WTC11 (cell line): ENCODE results near the gene CEP120. TPM values are rescaled to one million over a fixed set of nuclear protein-coding genes. Genes with fewer than 3 reads are reported as not detected.

Experiments used
- ATAC-seq: fragments of 200-7000 bp; cut with Tn5 transposase; 2 replicates; pipeline ENCODE4 v1.10.0; 2021; ENCODE audit warnings: mild to moderate bottlenecking, moderate library complexity
- CTCF ChIA-PET: fragments of 300-600 bp; sonication (Branson Sonifier 250); formaldehyde crosslinking; loops from one replicate; lab custom pipeline; 2021; ENCODE audit warnings: antibody characterized with exemption; lab: Charles Lee
- POLR2A ChIA-PET: fragments of 350-600 bp; sonication (Branson Sonifier 250); formaldehyde crosslinking; loops from one replicate; lab custom pipeline; 2021; ENCODE audit warnings: antibody characterized with exemption; lab: Charles Lee
- DNase-seq: peaks from one replicate; pipeline ENCODE4 v3.0.0; 2021; ENCODE audit warnings: low spot score
- H3K27ac Mint-ChIP-seq: 2 replicates; pipeline ENCODE4 v1.8.0; 2021; ENCODE audit warnings: mixed read lengths
- H3K27me3 Mint-ChIP-seq: 2 replicates; pipeline ENCODE4 v1.8.0; 2021; ENCODE audit warnings: low read depth, mild to moderate bottlenecking, moderate library complexity, mixed read lengths
- H3K36me3 Mint-ChIP-seq: 2 replicates; pipeline ENCODE4 v1.8.0; 2021; ENCODE audit warnings: mixed read lengths
- H3K4me1 Mint-ChIP-seq: 2 replicates; pipeline ENCODE4 v1.8.0; 2022; ENCODE audit warnings: mixed read lengths
- H3K4me3 Mint-ChIP-seq: 2 replicates; pipeline ENCODE4 v1.8.0; 2021; ENCODE audit warnings: mild to moderate bottlenecking, moderate library complexity, mixed read lengths
- H3K9me3 Mint-ChIP-seq: 2 replicates; pipeline ENCODE4 v1.8.0; 2021; ENCODE audit warnings: mixed read lengths
- ATF1 ChIP-seq: sonication (generic); formaldehyde crosslinking; IDR thresholded peaks from 2 replicates; pipeline ENCODE4 v1.8.1; 2023; ENCODE audit warnings: mild to moderate bottlenecking, moderate library complexity, missing genetic modification reagents
- ATF6 ChIP-seq: sonication (generic); formaldehyde crosslinking; IDR thresholded peaks from 2 replicates; pipeline ENCODE4 v1.8.1; 2023; ENCODE audit warnings: mild to moderate bottlenecking, missing genetic modification reagents
- GTF2I ChIP-seq: fragments of 250-450 bp; sonication (Bioruptor Pico); conservative IDR thresholded peaks from 2 replicates; pipeline ENCODE4 v1.4.0; 2021; ENCODE audit warnings: mild to moderate bottlenecking
- HMGXB4 ChIP-seq: sonication (generic); formaldehyde crosslinking; IDR thresholded peaks from 2 replicates; pipeline ENCODE4 v1.8.1; 2023; ENCODE audit warnings: mild to moderate bottlenecking, moderate library complexity, missing genetic modification reagents
- MAX ChIP-seq: sonication (generic); formaldehyde crosslinking; IDR thresholded peaks from 2 replicates; pipeline ENCODE4 v1.8.0; 2022; ENCODE audit warnings: mild to moderate bottlenecking, missing genetic modification reagents
- MYBL2 ChIP-seq: sonication (generic); formaldehyde crosslinking; IDR thresholded peaks from 2 replicates; pipeline ENCODE4 v1.8.1; 2023; ENCODE audit warnings: mild to moderate bottlenecking, moderate library complexity, missing genetic modification reagents
- NFATC4 ChIP-seq: fragments of 250-450 bp; sonication (Bioruptor Pico); IDR thresholded peaks from 2 replicates; pipeline ENCODE4 v1.9.0; 2021; ENCODE audit warnings: mild to moderate bottlenecking
- NFYB ChIP-seq: sonication (generic); formaldehyde crosslinking; conservative IDR thresholded peaks from 2 replicates; pipeline ENCODE4 v1.8.0; 2022; ENCODE audit warnings: low read depth, missing genetic modification reagents
- NR3C1 ChIP-seq: sonication (generic); formaldehyde crosslinking; conservative IDR thresholded peaks from 2 replicates; pipeline ENCODE4 v1.8.1; 2023; ENCODE audit warnings: low read depth, mild to moderate bottlenecking, missing genetic modification reagents
- PRRX2 ChIP-seq: fragments of 250-450 bp; sonication (Bioruptor Pico); IDR thresholded peaks from 2 replicates; pipeline ENCODE4 v1.8.0; 2021; ENCODE audit warnings: mild to moderate bottlenecking
- RELA ChIP-seq: sonication (generic); formaldehyde crosslinking; IDR thresholded peaks from 2 replicates; pipeline ENCODE4 v1.8.1; 2022; ENCODE audit warnings: missing genetic modification reagents, mild to moderate bottlenecking, borderline replicate concordance
- SMAD4 ChIP-seq: sonication (generic); formaldehyde crosslinking; IDR thresholded peaks from 2 replicates; pipeline ENCODE4 v1.8.0; 2022; ENCODE audit warnings: mild to moderate bottlenecking, missing genetic modification reagents
- SOX15 ChIP-seq: fragments of 250-450 bp; sonication (Bioruptor Pico); IDR thresholded peaks from 2 replicates; pipeline ENCODE4 v1.9.0; 2021; ENCODE audit warnings: mild to moderate bottlenecking
- ZMAT4 ChIP-seq: fragments of 250-450 bp; sonication (Bioruptor Pico); IDR thresholded peaks from 2 replicates; pipeline ENCODE4 v1.9.0; 2021; ENCODE audit warnings: mild to moderate bottlenecking
- ZNF121 ChIP-seq: sonication (generic); formaldehyde crosslinking; IDR thresholded peaks from 2 replicates; pipeline ENCODE4 v1.8.0; 2023; ENCODE audit warnings: missing genetic modification reagents
- ZNF138 ChIP-seq: sonication (generic); formaldehyde crosslinking; conservative IDR thresholded peaks from 2 replicates; pipeline ENCODE4 v1.8.1; 2022; ENCODE audit warnings: mild to moderate bottlenecking, moderate library complexity, missing genetic modification reagents
- ZNF423 ChIP-seq: fragments of 250-450 bp; sonication (Bioruptor Pico); IDR thresholded peaks from 2 replicates; pipeline ENCODE4 v2.1.2; 2022; ENCODE audit warnings: mild to moderate bottlenecking, moderate library complexity
- ZNF671 ChIP-seq: fragments of 250-450 bp; sonication (Bioruptor Pico); IDR thresholded peaks from 2 replicates; pipeline ENCODE4 v1.8.0; 2021; ENCODE audit warnings: mild to moderate bottlenecking
- total RNA-seq: library from RNA; stranded (reverse); gene quantifications from 3 replicates; pipeline ENCODE4 v1.2.3, GENCODE V29; 2021
- TF ChIP-seq, protein P1 (sequence below): sonication (generic); formaldehyde crosslinking; IDR thresholded peaks from 2 replicates; pipeline ENCODE4 v1.8.0; 2022; ENCODE audit warnings: mild to moderate bottlenecking, missing genetic modification reagents
- TF ChIP-seq, protein P2 (sequence below): sonication (generic); formaldehyde crosslinking; IDR thresholded peaks from 2 replicates; pipeline ENCODE4 v1.8.0; 2023; ENCODE audit warnings: mild to moderate bottlenecking, missing genetic modification reagents

The CEP120 gene
- total RNA-seq, 1 experiment from 2014 or later, result 15.2 TPM

DNA sequence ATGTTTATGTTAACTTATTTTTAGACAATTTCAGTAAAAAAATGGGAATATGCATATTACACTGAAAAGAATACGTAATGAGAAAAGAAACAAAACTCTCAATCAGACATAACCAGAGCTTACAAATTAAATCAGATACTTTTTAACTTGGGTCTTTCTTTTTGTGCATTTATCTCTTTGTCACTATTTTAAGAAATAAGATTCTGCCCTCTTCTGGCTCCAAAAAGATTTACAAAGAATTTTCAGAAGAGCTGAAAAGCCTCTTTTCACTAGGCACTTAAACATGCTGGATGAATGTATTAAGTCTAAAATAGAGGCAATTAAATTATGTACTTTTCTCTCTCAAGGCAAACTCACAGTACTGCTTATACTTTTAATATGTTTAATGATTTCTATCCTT lies 55.5 kb downstream of the CEP120 start:
- ATAC-seq, result no peak
- ChIA-PET POLR2A (no interaction called here), CTCF (interaction anchor here (0.6 to 1.6 kb wide), 11 partner anchors 9 to 852 kb away, joined by 3 to 5 read pairs (median 3); no protein-coding TSS in a partner anchor)

GRCh38 chr5:123365156-123365555 lies 58.0 kb downstream of the CEP120 start:
- H3K4me3 Mint-ChIP-seq, result no peak overlapping the region
- no peak for DNase-seq
- ATAC-seq, result no peak
- ChIA-PET CTCF (no interaction called here), POLR2A (no interaction called here)
- H3K4me1 Mint-ChIP-seq, result no peaks in the 10 kb centered on the region
- no peak overlapping the region for H3K27ac Mint-ChIP-seq
- H3K27me3 Mint-ChIP-seq, result no peaks in the 10 kb centered on the region
- no peaks in the 10 kb centered on the region for H3K36me3 Mint-ChIP-seq
- H3K9me3 Mint-ChIP-seq, result no peaks in the 10 kb centered on the region
- no peak for TF ChIP-seq MAX
- TF ChIP-seq RELA, result no peak
- no peak for TF ChIP-seq ATF1
- TF ChIP-seq NR3C1, result no peak
- no peak for TF ChIP-seq SOX15 (CRISPR knock-in tag)
- TF ChIP-seq ZNF138 (CRISPR knock-in tag), result no peak
- TF ChIP-seq SMAD4 (CRISPR knock-in tag), result no peak
- no peak for TF ChIP-seq NFYB (CRISPR knock-in tag)
- TF ChIP-seq, protein P1, sequence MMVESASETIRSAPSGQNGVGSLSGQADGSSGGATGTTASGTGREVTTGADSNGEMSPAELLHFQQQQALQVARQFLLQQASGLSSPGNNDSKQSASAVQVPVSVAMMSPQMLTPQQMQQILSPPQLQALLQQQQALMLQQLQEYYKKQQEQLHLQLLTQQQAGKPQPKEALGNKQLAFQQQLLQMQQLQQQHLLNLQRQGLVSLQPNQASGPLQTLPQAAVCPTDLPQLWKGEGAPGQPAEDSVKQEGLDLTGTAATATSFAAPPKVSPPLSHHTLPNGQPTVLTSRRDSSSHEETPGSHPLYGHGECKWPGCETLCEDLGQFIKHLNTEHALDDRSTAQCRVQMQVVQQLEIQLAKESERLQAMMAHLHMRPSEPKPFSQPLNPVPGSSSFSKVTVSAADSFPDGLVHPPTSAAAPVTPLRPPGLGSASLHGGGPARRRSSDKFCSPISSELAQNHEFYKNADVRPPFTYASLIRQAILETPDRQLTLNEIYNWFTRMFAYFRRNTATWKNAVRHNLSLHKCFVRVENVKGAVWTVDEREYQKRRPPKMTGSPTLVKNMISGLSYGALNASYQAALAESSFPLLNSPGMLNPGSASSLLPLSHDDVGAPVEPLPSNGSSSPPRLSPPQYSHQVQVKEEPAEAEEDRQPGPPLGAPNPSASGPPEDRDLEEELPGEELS, result no peak
- no peak for TF ChIP-seq HMGXB4 (CRISPR knock-in tag)
- no peak for TF ChIP-seq GTF2I (CRISPR knock-in tag)
- TF ChIP-seq PRRX2 (CRISPR knock-in tag), result no peak

More for the DNA sequence above, 55.5 kb downstream of the CEP120 start:
- Mint-ChIP-seq H3K27me3 (no peaks in the 10 kb centered on the region), H3K4me3 (no peak overlapping the region), H3K27ac (no peak overlapping the region), H3K9me3 (no peaks in the 10 kb centered on the region), H3K36me3 (peaks cover 12% of the 10 kb centered on the region), H3K4me1 (no peaks in the 10 kb centered on the region)
- no peak for TF ChIP-seq NR3C1
- TF ChIP-seq ZNF423 (CRISPR knock-in tag), result no peak
- TF ChIP-seq MYBL2 (CRISPR knock-in tag), result no peak
- TF ChIP-seq ZNF671 (CRISPR knock-in tag), result no peak
- no peak for TF ChIP-seq ZNF121 (CRISPR knock-in tag)
- TF ChIP-seq, protein P2, sequence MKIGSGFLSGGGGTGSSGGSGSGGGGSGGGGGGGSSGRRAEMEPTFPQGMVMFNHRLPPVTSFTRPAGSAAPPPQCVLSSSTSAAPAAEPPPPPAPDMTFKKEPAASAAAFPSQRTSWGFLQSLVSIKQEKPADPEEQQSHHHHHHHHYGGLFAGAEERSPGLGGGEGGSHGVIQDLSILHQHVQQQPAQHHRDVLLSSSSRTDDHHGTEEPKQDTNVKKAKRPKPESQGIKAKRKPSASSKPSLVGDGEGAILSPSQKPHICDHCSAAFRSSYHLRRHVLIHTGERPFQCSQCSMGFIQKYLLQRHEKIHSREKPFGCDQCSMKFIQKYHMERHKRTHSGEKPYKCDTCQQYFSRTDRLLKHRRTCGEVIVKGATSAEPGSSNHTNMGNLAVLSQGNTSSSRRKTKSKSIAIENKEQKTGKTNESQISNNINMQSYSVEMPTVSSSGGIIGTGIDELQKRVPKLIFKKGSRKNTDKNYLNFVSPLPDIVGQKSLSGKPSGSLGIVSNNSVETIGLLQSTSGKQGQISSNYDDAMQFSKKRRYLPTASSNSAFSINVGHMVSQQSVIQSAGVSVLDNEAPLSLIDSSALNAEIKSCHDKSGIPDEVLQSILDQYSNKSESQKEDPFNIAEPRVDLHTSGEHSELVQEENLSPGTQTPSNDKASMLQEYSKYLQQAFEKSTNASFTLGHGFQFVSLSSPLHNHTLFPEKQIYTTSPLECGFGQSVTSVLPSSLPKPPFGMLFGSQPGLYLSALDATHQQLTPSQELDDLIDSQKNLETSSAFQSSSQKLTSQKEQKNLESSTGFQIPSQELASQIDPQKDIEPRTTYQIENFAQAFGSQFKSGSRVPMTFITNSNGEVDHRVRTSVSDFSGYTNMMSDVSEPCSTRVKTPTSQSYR (CRISPR knock-in tag), result no peak
- no peak for TF ChIP-seq ZMAT4
- TF ChIP-seq HMGXB4 (CRISPR knock-in tag), result no peak
- TF ChIP-seq NFYB (CRISPR knock-in tag), result no peak
- no peak for TF ChIP-seq NFATC4
- TF ChIP-seq ATF6 (CRISPR knock-in tag), result no peak
- no peak for DNase-seq
